PC-9 (cell line): ENCODE data around the gene CTXND1.

Experiments used
- CTCF ChIP-seq: fragments of 200-600 bp; sonication (generic); conservative IDR thresholded peaks from 2 replicates; pipeline ENCODE4 v1.6.1; 2017; ENCODE audit warnings: mixed run types, antibody characterized with exemption, mild to moderate bottlenecking, moderate library complexity
- EZH2 ChIP-seq: fragments of 200-600 bp; sonication (generic); IDR thresholded peaks from 2 replicates; pipeline ENCODE4 v1.8.0; 2017; ENCODE audit warnings: antibody characterized with exemption, low read depth

- TF ChIP-seq CTCF (no peak), EZH2 (no peak)
Observed at GRCh38 chr15:80183306-80183705, 68.7 kb downstream of the CTXND1 start.
